Coronary artery (tissue), 2 donors: ENCODE measurements around the gene KDF1.

Experiments
- DNase-seq: peaks from one replicate; pipeline ENCODE4 v3.0.0-alpha.2; 2017; ENCODE audit warnings: low spot score
- H3K27ac ChIP-seq, 2 donors: fragments of 200-600 bp; sonication (generic); one replicate each; pipeline ENCODE4 v1.5.1; 2016 to 2019
- H3K4me3 ChIP-seq: fragments of 200-600 bp; sonication (generic); 2 replicates; pipeline ENCODE4 v1.5.1; 2016; ENCODE audit warnings: mild to moderate bottlenecking, moderate library complexity
- CTCF ChIP-seq: fragments of 200-600 bp; sonication (generic); IDR thresholded peaks from one replicate; pipeline ENCODE4 v1.5.1; 2019; ENCODE audit warnings: antibody characterized with exemption

KDF1 gene

GRCh38 chr1:26900815-26901511 lies 59.3 kb downstream of the KDF1 start:
- no peak for TF ChIP-seq CTCF
- peak overlapping the region; percentile 63 to 79 for H3K27ac ChIP-seq
- no peak for DNase-seq
- peak overlapping the region; percentile 95 for H3K4me3 ChIP-seq

- peak within 1 kb of the TSS; percentile 95 for H3K4me3 ChIP-seq
- TF ChIP-seq CTCF: no peak
- H3K27ac ChIP-seq: peak within 1 kb of the TSS; percentile 63 to 79
- DNase-seq: peak; percentile 92
Observed at GRCh38 chr1:26900001-26900814, 60.1 kb downstream of the KDF1 start, which contains the start of gene GPATCH3. GPATCH3 (minus strand) TSS chr1:26900467; CDS start chr1:26900442, 25 bp downstream.
